Activated naive CD8-positive, alpha-beta T cell treated with anti-CD3 and anti-CD28 coated beads for 36 hours (primary cell): ENCODE results near the gene GFY. TPM values are rescaled to one million over a fixed set of nuclear protein-coding genes. Genes with fewer than 3 reads are reported as not detected.

ENCODE experiments used
- DNase-seq: peaks from one replicate; pipeline ENCODE4 v3.0.0; 2021
- H3K27ac Mint-ChIP-seq: one replicate; pipeline ENCODE4 v1.8.0; 2022; ENCODE audit warnings: mild to moderate bottlenecking, moderate library complexity, mixed read lengths
- H3K27me3 Mint-ChIP-seq: one replicate; pipeline ENCODE4 v1.8.0; 2022; ENCODE audit warnings: mild to moderate bottlenecking, mixed read lengths
- H3K36me3 Mint-ChIP-seq: one replicate; pipeline ENCODE4 v1.8.0; 2021; ENCODE audit warnings: mild to moderate bottlenecking, mixed read lengths
- H3K4me1 Mint-ChIP-seq: one replicate; pipeline ENCODE4 v1.8.0; 2021; ENCODE audit warnings: mixed read lengths
- H3K4me3 Mint-ChIP-seq: one replicate; pipeline ENCODE4 v1.8.0; 2022; ENCODE audit warnings: mild to moderate bottlenecking, moderate library complexity, mixed read lengths
- H3K9me3 Mint-ChIP-seq: one replicate; pipeline ENCODE4 v1.8.0; 2022; ENCODE audit warnings: mixed read lengths
- total RNA-seq, 2 experiments: library from RNA; stranded (reverse); gene quantifications; one replicate each; pipeline ENCODE4 v1.2.3, GENCODE V29; 2021

GFY gene
- total RNA-seq, 2 experiments from 2014 or later: not detected

- Mint-ChIP-seq H3K27me3 (no peaks in the 10 kb centered on the region), H3K4me3 (peak overlapping the region; percentile 98), H3K4me1 (peaks cover 43% of the 10 kb centered on the region), H3K27ac (peak overlapping the region; percentile 95), H3K9me3 (no peaks in the 10 kb centered on the region), H3K36me3 (peaks cover 35% of the 10 kb centered on the region)
- DNase-seq: peak; percentile 48
Measured at GRCh38 chr19:49475191-49475917, 50.2 kb downstream of the GFY start.

GRCh38 chr19:49475995-49476880 lies 51.0 kb downstream of the GFY start:
- Mint-ChIP-seq H3K4me3 (peak overlapping the region; percentile 98), H3K4me1 (peaks cover 39% of the 10 kb centered on the region), H3K27me3 (no peaks in the 10 kb centered on the region), H3K27ac (peak overlapping the region; percentile 95), H3K9me3 (no peaks in the 10 kb centered on the region), H3K36me3 (peaks cover 36% of the 10 kb centered on the region)
- DNase-seq: peak; percentile 87

Other genes with a start within 250 kb of the GFY start
- gene SLC6A16, start 100.2 kb upstream of the GFY start, total RNA-seq: 1 to 10 TPM in 1 of 2 experiments, under 1 TPM in 1; 0.86 to 1.4 TPM
- gene CD37, start 90.0 kb upstream of the GFY start, total RNA-seq: 100 to 1,000 TPM; 110 to 114 TPM
- not detected for gene TEAD2, start 63.0 kb upstream of the GFY start, total RNA-seq
- gene DKKL1, start 61.5 kb upstream of the GFY start, total RNA-seq: not detected
- gene KASH5, start 37.1 kb upstream of the GFY start, total RNA-seq: 1 to 10 TPM in 1 of 2 experiments, under 1 TPM in 1; 0.45 to 1.1 TPM
- not detected for gene PTH2, start 1.9 kb upstream of the GFY start, total RNA-seq
- not detected for gene SLC17A7, start 16.1 kb downstream of the GFY start, total RNA-seq
- 100 to 1,000 TPM; 140 to 141 TPM for gene PIH1D1, start 26.4 kb downstream of the GFY start, total RNA-seq
- gene ALDH16A1, start 27.8 kb downstream of the GFY start, total RNA-seq: 10 to 100 TPM; 34.4 to 42.0 TPM
- 10 to 100 TPM; 61.0 to 63.5 TPM for gene FLT3LG, start 48.8 kb downstream of the GFY start, total RNA-seq
- gene RPL13A, start 62.2 kb downstream of the GFY start, total RNA-seq: 1,000 to 10,000 TPM; 3,663 to 3,691 TPM
- 1,000 to 10,000 TPM; 2,825 to 2,867 TPM for gene RPS11, start 71.0 kb downstream of the GFY start, total RNA-seq
- 10 to 100 TPM; 11.5 to 12.2 TPM for gene FCGRT, start 87.3 kb downstream of the GFY start, total RNA-seq
- 1 to 10 TPM; 3.6 to 4.3 TPM for gene RCN3, start 102.6 kb downstream of the GFY start, total RNA-seq
- gene NOSIP, start 155.2 kb downstream of the GFY start, total RNA-seq: 10 to 100 TPM; 61.4 to 69.5 TPM
- 1 to 10 TPM; 1.5 to 1.6 TPM for gene PRRG2, start 155.9 kb downstream of the GFY start, total RNA-seq
- 10 to 100 TPM; 16.0 to 17.8 TPM for gene PRR12, start 165.8 kb downstream of the GFY start, total RNA-seq
- 1 to 10 TPM; 4.4 to 5.0 TPM for gene RRAS, start 214.8 kb downstream of the GFY start, total RNA-seq
- gene SCAF1, start 216.8 kb downstream of the GFY start, total RNA-seq: 10 to 100 TPM; 58.9 to 62.2 TPM
- gene IRF3, start 240.5 kb downstream of the GFY start, total RNA-seq: 100 to 1,000 TPM in 1 of 2 experiments, 10 to 100 TPM in 1; 94.5 to 105 TPM
- 10 to 100 TPM; 74.1 to 81.9 TPM for gene BCL2L12, start 240.5 kb downstream of the GFY start, total RNA-seq